Measurements from ENCODE around the gene RBP4. TPM values are rescaled to one million over a fixed set of nuclear protein-coding genes. Genes with fewer than 3 reads are reported as not detected.

Gene RBP4
- total RNA-seq (10 to 100 TPM in 1 of 2 donors, 1 to 10 TPM in 1; 9.4 to 37.5 TPM), polyA plus RNA-seq (10 to 100 TPM in 1 of 2 donors, 1 to 10 TPM in 1; 8.7 to 12.1 TPM)
- long read RNA-seq, donor 1, transcript RBP4-201 (6 exons, 1,068 nt) = major isoform, 50 of 58 reads
- long read RNA-seq, donor 1, partial matches to known transcripts = 3 of 58 reads
- long read RNA-seq, donor 1, other reads (novel, unspliced or antisense) = 3 of 58 reads
- long read RNA-seq, donor 2, partial matches to known transcripts = 1 of 5 reads
- long read RNA-seq, donor 2, other reads (novel, unspliced or antisense) = 0 of 5 reads

DNA sequence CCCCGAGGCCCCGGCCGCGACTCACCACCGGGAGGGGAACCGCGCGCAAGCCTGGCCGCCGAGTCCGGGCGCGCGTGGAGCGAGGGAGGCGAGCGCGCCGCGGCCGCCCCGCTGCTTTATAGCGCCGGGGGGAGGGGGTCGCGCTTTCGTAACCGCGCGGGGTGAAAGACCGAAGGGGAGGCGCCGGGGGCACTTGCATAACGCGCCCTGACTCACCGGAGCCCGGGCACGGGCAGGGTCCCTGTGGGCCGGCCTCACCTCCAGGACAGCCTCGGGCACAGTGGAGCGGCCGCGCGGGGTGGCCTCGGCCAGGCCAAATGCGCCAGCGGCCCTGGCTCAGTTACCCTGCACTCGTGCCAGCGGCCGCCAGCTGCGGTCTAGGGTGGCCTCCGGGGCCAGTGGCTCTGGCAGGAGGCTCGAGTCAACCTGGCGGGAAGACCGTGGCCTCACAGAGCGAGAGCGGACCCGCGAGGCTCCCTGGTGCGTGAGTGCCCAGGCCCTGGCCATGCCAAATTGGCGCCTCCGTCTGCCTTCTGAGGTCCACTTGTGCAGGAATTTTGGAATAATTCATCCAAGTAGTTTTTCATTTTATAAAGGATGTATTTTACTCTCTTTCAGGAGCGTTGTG is at the start of gene RBP4:
TSS of gene RBP4 (minus strand) at position 90 of the 628 bp plus-strand sequence. CDS start 207 bp downstream, outside the sequence.
- peak; percentile 56 to 86 for DNase-seq
- H3K27ac ChIP-seq (ENCODE audit: low read depth in 1 of 2, low read length in 2 of 2) = no peak within 1 kb of the TSS

DNA sequence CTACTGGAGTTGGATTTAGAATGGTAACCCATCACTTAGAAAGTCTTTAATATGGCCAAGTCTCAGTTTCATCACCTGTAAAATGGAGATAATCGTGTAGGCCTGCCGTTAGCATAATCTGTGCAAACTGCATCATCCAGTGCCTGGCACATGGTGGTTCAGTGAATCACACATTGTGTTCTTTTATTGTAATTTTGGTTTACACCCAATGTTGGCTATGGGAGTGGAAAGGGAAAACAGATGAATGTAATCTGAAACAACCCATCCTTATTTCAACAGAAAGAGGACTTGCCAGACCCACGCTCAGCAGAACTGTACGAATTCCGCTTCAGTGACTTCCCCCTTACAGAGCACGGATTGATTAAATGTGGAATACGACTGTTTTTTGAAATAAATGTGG is 38.8 kb upstream of the RBP4 start:
- Histone ChIP-seq H3K27me3 (ENCODE audit: control insufficient read depth in 1 of 2, insufficient read depth in 2 of 2, low read length in 1 of 2) (no peaks in the 10 kb centered on the region), H3K4me3 (ENCODE audit: low read length in 2 of 2) (no peak overlapping the region), H3K4me1 (ENCODE audit: control insufficient read depth in 1 of 2, insufficient read depth in 2 of 2, low read length in 2 of 2) (no peaks in the 10 kb centered on the region), H3K27ac (ENCODE audit: low read depth in 1 of 2, low read length in 2 of 2) (no peak overlapping the region), H3K36me3 (ENCODE audit: control insufficient read depth in 1 of 2, insufficient read depth in 2 of 2, low read length in 1 of 2) (no peaks in the 10 kb centered on the region), H3K9me3 (ENCODE audit: control insufficient read depth, low read length) (no peaks in the 10 kb centered on the region)
- no peak for ATAC-seq (ENCODE audit: low FRiP score)
- DNase-seq = no peak
- 89 to 92% methylated on average over 7 of the region's 7 CpGs for WGBS, 2 donors
- intact Hi-C loops (cut with DNase I) = no loop called here

More for the DNA sequence above, at the start of gene RBP4:
- peak within 1 kb of the TSS; percentile 13 to 58 for H3K4me3 ChIP-seq (ENCODE audit: low read length in 2 of 2)
- WGBS, 2 donors = 0 to 1% methylated on average over 51 to 63 of the region's 63 CpGs
- intact Hi-C loops (cut with DNase I) = no loop called here
- H3K36me3 ChIP-seq (ENCODE audit: control insufficient read depth in 1 of 2, insufficient read depth in 2 of 2, low read length in 1 of 2) = no peaks in the 10 kb centered on the region
- no peaks in the 10 kb centered on the region for H3K27me3 ChIP-seq (ENCODE audit: control insufficient read depth in 1 of 2, insufficient read depth in 2 of 2, low read length in 1 of 2)
- ATAC-seq (ENCODE audit: low FRiP score) = peak; percentile 67
- H3K4me1 ChIP-seq (ENCODE audit: control insufficient read depth in 1 of 2, insufficient read depth in 2 of 2, low read length in 2 of 2) = peaks cover 0 to 1% of the 10 kb centered on the region in 2 donors
- H3K9me3 ChIP-seq (ENCODE audit: control insufficient read depth, low read length) = no peaks in the 10 kb centered on the region

DNA sequence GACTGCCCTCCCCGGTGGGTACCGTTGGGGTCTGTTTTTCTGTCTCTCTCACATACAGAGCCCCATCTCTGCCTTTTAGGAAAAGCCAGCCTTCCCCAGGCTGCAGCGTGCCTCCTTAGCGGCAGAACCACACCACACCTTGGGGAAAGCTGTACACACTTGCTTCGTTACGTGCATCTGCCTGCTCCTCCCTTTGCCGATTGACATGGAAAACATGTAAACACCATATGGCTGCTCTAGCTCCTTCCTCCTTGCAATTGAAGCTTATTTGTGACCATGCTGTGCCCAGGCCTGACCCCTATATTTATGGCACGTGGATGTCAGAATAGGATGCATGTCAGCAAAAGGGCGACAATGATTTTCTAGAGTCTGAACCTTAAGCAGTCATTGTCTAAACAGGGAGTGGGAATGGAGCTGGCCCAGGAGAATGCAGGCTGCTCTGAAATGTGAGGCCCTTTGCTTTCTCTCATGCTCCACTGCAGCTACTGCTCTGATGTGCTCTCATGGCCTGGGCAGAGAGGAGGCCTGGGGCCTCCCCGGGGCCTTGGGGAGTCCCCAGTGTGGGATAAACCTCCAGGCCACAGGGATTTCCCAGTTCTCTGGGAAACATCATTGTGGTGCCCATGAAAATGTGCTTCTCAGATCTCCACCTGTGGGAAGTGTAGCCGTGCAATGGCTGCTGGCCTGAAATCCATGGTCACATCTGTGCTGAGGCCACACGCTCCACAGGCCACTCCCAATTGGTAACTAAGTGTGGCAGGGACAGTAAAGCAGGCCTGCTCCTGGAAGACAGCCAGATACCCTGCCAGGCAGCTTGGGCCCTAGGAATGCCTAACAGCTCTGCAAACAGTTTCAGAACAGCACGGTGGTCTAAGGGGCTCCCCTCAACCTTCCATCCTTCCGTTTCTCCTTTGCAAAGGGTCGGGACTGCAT is 29.9 kb upstream of the RBP4 start:
- Histone ChIP-seq H3K27me3 (ENCODE audit: control insufficient read depth in 1 of 2, insufficient read depth in 2 of 2, low read length in 1 of 2) (no peaks in the 10 kb centered on the region), H3K4me1 (ENCODE audit: control insufficient read depth in 1 of 2, insufficient read depth in 2 of 2, low read length in 2 of 2) (no peaks in the 10 kb centered on the region), H3K9me3 (ENCODE audit: control insufficient read depth, low read length) (no peaks in the 10 kb centered on the region), H3K36me3 (ENCODE audit: control insufficient read depth in 1 of 2, insufficient read depth in 2 of 2, low read length in 1 of 2) (no peaks in the 10 kb centered on the region), H3K4me3 (ENCODE audit: low read length in 2 of 2) (no peak overlapping the region), H3K27ac (ENCODE audit: low read depth in 1 of 2, low read length in 2 of 2) (no peak overlapping the region)
- intact Hi-C loops (cut with DNase I) = no loop called here
- no peak for DNase-seq
- no peak for ATAC-seq (ENCODE audit: low FRiP score)
- WGBS, 2 donors = 82 to 87% methylated on average over 15 of the region's 15 CpGs

DNA sequence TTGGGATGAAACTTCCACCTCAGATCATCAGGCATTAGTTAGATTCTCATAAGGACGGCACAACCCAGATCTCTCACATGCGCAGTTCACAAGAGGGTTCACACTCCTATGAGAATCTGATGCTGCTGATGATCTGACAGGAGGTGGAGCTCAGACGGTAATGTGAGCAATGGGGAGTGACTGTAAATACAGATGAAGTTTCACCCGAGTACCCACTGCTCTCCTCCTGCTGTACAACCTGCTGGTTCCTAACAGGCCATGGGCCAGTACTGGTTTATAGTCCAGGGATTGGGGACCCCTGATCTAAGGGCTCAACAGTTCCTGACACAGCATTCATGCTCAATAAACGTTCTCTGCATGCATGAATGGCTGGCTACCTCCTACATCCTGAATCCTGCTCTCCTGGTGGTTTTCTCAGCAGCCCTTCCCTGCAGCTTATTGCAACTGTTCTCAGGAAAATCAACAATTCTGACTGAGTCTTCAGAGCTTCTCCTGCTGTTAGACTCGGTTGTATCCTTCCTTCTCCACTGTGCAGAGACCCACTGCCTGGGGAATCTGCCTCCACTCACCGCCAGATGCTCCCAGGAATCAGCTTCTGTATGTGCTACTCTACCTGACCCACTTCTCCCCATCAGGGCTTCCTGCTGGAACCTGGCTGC is 28.7 kb upstream of the RBP4 start:
- H3K4me1 ChIP-seq (ENCODE audit: control insufficient read depth in 1 of 2, insufficient read depth in 2 of 2, low read length in 2 of 2) = no peaks in the 10 kb centered on the region
- ATAC-seq (ENCODE audit: low FRiP score) (no peak), DNase-seq (no peak)
- no peak overlapping the region for H3K27ac ChIP-seq (ENCODE audit: low read depth in 1 of 2, low read length in 2 of 2)
- H3K36me3 ChIP-seq (ENCODE audit: control insufficient read depth in 1 of 2, insufficient read depth in 2 of 2, low read length in 1 of 2) = no peaks in the 10 kb centered on the region
- 77 to 79% methylated on average over 7 of the region's 7 CpGs for WGBS, 2 donors
- intact Hi-C loops (cut with DNase I) = no loop called here
- no peaks in the 10 kb centered on the region for H3K9me3 ChIP-seq (ENCODE audit: control insufficient read depth, low read length)
- no peaks in the 10 kb centered on the region for H3K27me3 ChIP-seq (ENCODE audit: control insufficient read depth in 1 of 2, insufficient read depth in 2 of 2, low read length in 1 of 2)
- no peak overlapping the region for H3K4me3 ChIP-seq (ENCODE audit: low read length in 2 of 2)

DNA sequence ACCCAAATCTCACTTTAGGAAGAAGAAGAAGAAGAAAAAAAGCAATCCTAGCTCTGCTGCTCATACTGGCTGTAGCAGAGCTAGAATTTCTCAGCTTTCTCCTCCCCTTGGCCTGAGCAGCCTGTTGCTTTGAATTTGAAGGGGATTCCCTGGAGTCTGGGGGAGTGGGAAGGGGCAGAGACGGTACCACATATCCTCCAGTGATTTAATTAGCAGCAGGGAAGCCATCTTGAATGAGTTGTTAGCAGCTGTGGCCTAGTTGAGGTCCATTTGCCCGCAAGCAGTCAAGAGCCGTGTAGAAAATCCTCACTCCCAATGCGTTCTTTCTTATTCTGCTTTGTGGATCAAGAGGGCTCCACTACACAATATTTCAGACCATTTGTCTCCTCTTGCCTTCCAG is 27.8 kb upstream of the RBP4 start:
- intact Hi-C loops (cut with DNase I) = no loop called here

GRCh38 chr10:93622942-93623341 is 21.9 kb upstream of the RBP4 start:
- intact Hi-C loops (cut with DNase I) = no loop called here
- no peak for ATAC-seq (ENCODE audit: low FRiP score)
- Histone ChIP-seq H3K27me3 (ENCODE audit: control insufficient read depth in 1 of 2, insufficient read depth in 2 of 2, low read length in 1 of 2) (no peaks in the 10 kb centered on the region), H3K27ac (ENCODE audit: low read depth in 1 of 2, low read length in 2 of 2) (no peak overlapping the region), H3K4me1 (ENCODE audit: control insufficient read depth in 1 of 2, insufficient read depth in 2 of 2, low read length in 2 of 2) (no peaks in the 10 kb centered on the region), H3K9me3 (ENCODE audit: control insufficient read depth, low read length) (no peaks in the 10 kb centered on the region), H3K4me3 (ENCODE audit: low read length in 2 of 2) (no peak overlapping the region), H3K36me3 (ENCODE audit: control insufficient read depth in 1 of 2, insufficient read depth in 2 of 2, low read length in 1 of 2) (no peaks in the 10 kb centered on the region)
- WGBS, 2 donors = 89 to 93% methylated on average over 1 of the region's 1 CpG
- no peak for DNase-seq

More for the DNA sequence above, 27.8 kb upstream of the RBP4 start:
- 92 to 98% methylated on average over 4 of the region's 4 CpGs for WGBS, 2 donors
- DNase-seq (no peak), ATAC-seq (ENCODE audit: low FRiP score) (no peak)
- no peak overlapping the region for H3K27ac ChIP-seq (ENCODE audit: low read depth in 1 of 2, low read length in 2 of 2)
- H3K9me3 ChIP-seq (ENCODE audit: control insufficient read depth, low read length) = no peaks in the 10 kb centered on the region
- H3K4me3 ChIP-seq (ENCODE audit: low read length in 2 of 2) = no peak overlapping the region
- no peaks in the 10 kb centered on the region for H3K36me3 ChIP-seq (ENCODE audit: control insufficient read depth in 1 of 2, insufficient read depth in 2 of 2, low read length in 1 of 2)
- H3K27me3 ChIP-seq (ENCODE audit: control insufficient read depth in 1 of 2, insufficient read depth in 2 of 2, low read length in 1 of 2) = no peaks in the 10 kb centered on the region
- H3K4me1 ChIP-seq (ENCODE audit: control insufficient read depth in 1 of 2, insufficient read depth in 2 of 2, low read length in 2 of 2) = no peaks in the 10 kb centered on the region

DNA sequence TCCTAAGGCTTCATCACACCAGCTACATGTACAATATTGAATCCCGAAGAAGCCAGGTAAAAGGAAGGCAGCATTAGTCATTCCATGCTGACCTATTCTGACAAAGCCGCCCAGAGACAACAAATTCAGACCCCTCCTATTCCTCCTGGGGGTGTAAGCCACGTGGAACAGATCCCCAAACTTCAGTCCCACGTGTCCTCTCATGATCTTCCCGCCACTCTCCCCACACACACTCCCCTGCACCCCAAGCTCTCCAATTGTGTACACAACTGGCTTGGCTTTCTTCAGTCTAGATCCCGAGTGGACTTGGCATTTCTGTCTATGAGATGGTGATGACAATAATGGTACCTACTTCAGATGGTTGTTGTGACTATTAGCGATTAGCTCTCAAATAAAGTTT is 19.9 kb upstream of the RBP4 start:
- H3K27ac ChIP-seq (ENCODE audit: low read depth in 1 of 2, low read length in 2 of 2) = no peak overlapping the region
- no peaks in the 10 kb centered on the region for H3K4me1 ChIP-seq (ENCODE audit: control insufficient read depth in 1 of 2, insufficient read depth in 2 of 2, low read length in 2 of 2)
- intact Hi-C loops (cut with DNase I) = no loop called here
- WGBS, 2 donors = 79 to 83% methylated on average over 7 of the region's 7 CpGs
- H3K36me3 ChIP-seq (ENCODE audit: control insufficient read depth in 1 of 2, insufficient read depth in 2 of 2, low read length in 1 of 2) = no peaks in the 10 kb centered on the region
- no peaks in the 10 kb centered on the region for H3K9me3 ChIP-seq (ENCODE audit: control insufficient read depth, low read length)
- ATAC-seq (ENCODE audit: low FRiP score) (no peak), DNase-seq (no peak)
- H3K4me3 ChIP-seq (ENCODE audit: low read length in 2 of 2) = no peak overlapping the region
- no peaks in the 10 kb centered on the region for H3K27me3 ChIP-seq (ENCODE audit: control insufficient read depth in 1 of 2, insufficient read depth in 2 of 2, low read length in 1 of 2)

GRCh38 chr10:93615576-93616235 is 14.7 kb upstream of the RBP4 start:
- intact Hi-C loops (cut with DNase I) = no loop called here
- H3K27me3 ChIP-seq (ENCODE audit: control insufficient read depth in 1 of 2, insufficient read depth in 2 of 2, low read length in 1 of 2) = no peaks in the 10 kb centered on the region
- no peak overlapping the region for H3K27ac ChIP-seq (ENCODE audit: low read depth in 1 of 2, low read length in 2 of 2)
- no peaks in the 10 kb centered on the region for H3K9me3 ChIP-seq (ENCODE audit: control insufficient read depth, low read length)
- no peak for ATAC-seq (ENCODE audit: low FRiP score)
- no peak overlapping the region for H3K4me3 ChIP-seq (ENCODE audit: low read length in 2 of 2)
- 77 to 80% methylated on average over 9 of the region's 9 CpGs for WGBS, 2 donors
- no peaks in the 10 kb centered on the region for H3K36me3 ChIP-seq (ENCODE audit: control insufficient read depth in 1 of 2, insufficient read depth in 2 of 2, low read length in 1 of 2)
- H3K4me1 ChIP-seq (ENCODE audit: control insufficient read depth in 1 of 2, insufficient read depth in 2 of 2, low read length in 2 of 2) = no peaks in the 10 kb centered on the region
- no peak for DNase-seq

Data from aorta (tissue), 5 donors.